Fibroblast of peridontal ligament (primary cell): ENCODE measurements around the gene SLC66A2.
"Not testable (repeated sequence)": the region's sequence is repeated elsewhere in the genome, so short reads cannot be mapped to it uniquely, and the experiment has no call there.

ENCODE experiments used
- DNase-seq: peaks from one replicate; pipeline ENCODE4 v3.0.0-alpha.2; 2010; ENCODE audit errors: extremely low read depth

The SLC66A2 gene

DNA sequence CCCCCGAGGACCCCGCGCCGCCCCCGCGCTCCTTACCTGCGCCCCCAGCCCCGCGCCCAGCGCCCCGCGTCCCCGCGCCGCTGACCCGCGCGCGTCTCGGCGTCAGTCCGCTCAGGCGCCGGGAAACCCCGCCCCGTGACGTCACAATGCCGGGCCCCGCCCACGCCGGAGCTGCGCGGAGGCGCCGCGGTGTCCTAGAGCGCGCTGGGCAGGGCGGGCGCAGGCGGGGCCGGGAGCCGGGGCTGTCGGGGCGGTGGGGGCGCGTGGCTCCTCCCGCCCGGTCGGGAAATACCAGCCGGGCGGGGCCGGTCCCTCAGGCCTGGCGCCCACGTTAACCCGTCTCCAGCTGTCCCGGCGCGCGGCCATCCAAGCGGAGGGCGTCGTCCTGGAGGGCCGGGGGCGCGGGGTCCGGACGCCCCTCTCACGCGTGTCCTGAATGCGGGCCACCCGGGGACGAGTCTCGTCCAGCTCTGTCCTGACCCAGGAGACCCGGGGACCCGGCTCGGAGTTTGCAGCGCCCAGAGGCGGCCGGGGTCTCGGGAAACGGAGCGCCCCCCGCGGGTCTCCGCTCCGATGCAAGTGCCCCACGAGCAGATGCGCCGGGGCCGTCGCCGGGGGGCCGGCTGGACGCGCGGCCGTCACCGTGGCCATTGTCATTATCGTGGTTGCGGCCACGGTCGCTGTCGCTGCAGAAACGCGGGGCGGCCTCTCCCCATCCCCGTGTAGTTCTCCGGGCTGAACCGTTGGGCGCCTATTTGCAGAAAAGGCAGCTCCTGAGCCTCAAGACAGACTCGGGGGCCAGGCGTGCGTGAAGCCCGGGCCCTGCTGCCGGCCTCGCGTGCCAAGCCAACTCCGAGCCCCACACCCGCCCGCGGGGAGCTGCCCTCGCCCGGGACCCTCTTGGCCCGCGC is at the start of gene SLC66A2:
Gene SLC66A2, minus strand, starts transcription at position 109 of the 911 bp plus-strand sequence. CDS start 727 bp downstream, outside the sequence.
- DNase-seq = peak; percentile 73

DNA sequence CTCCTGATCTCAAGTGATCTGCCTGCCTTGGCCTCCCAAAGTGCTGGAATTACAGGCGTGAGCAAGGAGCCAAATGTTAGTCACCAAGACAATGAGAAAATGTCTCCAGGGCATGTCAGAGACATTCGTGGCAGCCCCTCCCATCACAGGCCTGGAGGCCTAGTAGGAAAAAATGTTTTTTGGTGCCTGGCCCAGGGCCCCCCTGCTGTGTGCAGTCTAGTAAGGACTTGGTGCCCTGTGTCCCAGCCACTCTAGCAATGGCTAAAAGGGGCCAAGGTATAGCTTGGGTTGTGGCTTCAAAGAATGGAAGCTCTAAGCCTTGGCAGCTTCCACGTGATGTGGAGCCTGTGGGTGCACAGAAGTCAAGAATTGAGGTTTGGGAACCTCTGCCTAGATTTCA is 49.4 kb upstream of the SLC66A2 start:
- no peak for DNase-seq

DNA sequence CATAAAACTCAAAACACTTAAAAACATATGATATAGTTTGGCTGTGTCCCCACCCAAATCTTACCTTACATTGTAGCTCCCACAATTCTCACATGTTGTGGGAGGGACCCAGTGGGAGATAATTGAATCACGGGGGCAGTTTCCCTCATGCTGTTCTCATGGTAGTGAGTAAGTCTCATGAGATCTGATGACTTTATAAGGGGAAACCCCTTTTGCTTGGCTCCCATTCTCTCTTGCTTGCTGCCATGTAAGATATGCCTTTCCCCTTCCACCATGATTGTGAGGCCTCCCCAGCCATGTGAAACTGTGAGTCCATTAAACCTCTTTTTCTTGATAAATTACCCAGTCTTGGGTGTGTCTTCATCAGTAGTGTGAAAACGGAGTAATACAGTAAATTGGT is 48.2 kb upstream of the SLC66A2 start:
- DNase-seq = not testable (repeated sequence)

DNA sequence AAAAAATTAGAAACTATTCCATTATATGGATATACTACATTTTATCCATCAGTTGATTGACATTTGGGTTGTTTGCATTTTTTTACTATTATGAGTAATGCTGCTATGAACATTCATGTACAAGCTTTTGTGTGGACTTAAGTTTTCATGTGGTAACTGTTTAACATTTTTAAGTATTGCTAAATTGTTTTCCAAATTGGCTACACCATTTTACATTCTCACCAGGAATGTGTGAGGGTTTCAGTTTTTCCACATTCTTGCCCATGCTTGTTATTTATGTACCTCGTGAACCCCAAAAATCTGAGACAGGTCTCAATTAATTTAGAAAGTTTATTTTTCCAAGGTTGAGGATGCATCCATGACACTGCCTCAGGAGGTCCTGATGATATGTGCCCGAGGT is 40.0 kb upstream of the SLC66A2 start:
- DNase-seq = no peak

DNA sequence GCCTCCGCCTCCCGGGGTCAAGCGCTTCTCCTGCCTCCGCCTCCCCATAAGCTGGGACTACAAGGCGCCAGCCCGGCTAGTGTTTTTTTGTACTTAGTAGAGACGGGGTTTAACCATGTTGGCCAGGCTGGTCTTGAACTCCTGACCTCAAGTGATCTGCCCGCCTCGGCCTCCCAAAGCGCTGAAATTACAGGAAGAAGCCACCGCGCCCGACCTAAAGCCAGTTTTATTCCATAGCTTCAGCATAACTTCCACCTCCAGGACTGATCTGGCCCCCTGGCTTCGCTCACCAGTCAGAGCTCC is 37.7 kb upstream of the SLC66A2 start:
- no peak for DNase-seq

DNA sequence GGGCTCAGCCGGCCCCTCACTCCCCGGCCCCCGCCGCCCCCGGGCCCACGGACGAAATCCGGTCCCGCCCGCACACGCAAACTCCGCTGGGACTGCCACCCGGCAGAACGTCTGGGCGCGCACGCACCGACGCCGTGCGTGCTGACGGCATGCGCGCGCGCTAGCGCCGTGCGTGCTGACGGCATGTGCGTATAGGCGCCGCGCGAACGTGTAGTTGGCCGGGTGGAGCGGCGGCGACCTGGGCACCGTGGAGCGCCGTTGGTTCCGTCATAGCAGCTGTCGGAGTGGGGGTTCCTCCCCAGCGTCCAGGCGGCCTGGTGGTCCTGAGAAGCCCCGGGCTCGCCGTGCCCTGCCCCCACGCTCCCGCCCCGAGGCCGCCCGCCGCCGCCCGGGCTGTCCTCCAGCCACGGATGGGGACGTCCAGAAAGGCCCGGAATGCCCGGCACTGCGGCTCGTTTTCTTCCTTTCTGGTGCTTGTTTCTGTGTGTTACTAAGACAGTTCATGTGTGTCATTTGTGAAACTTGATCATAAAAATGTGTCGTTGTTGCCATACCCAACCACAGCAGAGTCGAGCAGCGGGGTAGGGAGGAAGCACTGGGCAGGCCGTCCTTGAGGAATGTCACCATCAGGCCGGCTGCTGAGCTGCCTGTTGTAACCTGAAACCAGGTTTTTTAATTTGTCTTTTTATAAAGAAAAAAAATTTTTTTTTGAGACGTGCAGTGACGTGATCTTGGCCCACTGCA is 37.2 kb upstream of the SLC66A2 start, which contains the start of gene TXNL4A:
Gene TXNL4A, minus strand, starts transcription at position 113 of the 744 bp plus-strand sequence. CDS start 171 bp downstream, outside the sequence.
- DNase-seq = peak; percentile 78

DNA sequence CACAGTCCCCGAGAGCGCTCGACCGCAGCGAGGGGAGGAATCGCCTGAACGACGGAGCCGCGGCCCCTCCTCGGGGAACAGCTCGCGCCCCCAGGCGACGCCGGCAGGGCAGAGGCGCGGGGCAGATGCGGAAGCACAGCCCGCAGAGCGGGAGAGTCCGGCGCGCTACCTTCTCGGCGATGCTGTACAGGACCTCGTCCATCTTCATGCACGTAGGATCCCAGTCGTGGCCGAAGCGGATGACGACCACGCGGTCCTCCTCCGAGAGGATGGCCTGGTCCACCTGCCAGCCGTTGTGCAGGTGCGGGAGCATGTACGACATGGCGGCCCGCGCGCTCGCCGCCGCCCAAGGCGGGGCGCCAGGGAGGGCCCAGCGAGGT is 36.6 kb upstream of the SLC66A2 start:
- DNase-seq = peak; percentile 21

DNA sequence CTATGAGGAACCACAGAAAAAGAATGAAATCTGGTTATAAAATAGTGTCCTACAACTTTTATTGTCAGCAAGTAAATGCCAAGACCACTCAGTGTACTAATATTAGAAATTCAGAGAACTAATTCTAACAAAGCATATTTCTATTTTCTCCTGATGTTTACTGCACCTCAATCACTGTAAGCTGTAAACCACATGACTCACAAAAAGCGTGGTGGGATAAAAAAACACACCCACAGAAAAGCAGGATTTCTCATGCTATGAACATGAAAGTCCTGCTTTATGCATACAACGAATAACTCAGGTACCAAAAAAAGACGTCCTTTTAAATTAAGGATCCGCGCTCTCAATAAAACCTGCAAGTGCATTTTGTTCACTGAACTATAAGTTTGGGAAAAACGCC is 36.1 kb upstream of the SLC66A2 start:
- DNase-seq = peak; percentile 21

DNA sequence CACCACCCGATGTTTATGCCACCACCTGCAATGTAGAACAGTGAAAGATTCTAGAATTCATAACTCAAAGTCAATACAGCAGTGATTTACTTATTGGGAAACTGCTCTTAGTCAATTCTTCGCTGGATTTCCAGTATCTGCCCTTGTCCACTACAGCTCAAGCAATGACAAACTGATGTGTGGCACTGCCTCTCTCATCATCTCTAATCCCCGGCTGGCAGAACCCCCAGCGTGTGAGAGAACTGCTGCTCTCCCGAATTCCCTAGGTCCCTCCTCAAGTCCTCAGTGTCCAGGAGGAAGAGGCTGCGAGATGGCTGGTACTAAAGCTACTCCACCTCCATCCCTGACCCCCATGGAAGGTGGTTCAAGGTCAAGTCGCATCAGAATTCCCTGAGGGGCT is 35.3 kb upstream of the SLC66A2 start:
- DNase-seq = peak; percentile 8

DNA sequence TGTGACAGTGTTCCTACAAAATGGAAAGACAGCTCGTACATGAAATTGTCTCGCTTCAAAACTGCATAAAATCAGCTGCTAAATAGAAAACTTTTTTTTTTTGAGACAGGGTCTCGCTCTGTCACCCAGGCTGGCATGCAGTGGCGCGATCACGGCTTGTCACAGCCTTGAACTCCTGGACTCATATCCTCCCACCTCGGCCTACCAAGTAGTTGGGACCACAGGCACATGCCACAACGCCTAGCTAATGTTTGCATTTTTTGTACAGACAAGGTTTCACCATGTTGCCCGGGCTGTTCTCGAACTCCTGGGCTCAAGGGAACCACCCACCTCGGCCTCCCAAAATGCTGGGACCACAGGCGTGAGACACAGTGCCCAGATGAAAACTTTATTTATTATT is 33.7 kb upstream of the SLC66A2 start:
- DNase-seq = no peak

DNA sequence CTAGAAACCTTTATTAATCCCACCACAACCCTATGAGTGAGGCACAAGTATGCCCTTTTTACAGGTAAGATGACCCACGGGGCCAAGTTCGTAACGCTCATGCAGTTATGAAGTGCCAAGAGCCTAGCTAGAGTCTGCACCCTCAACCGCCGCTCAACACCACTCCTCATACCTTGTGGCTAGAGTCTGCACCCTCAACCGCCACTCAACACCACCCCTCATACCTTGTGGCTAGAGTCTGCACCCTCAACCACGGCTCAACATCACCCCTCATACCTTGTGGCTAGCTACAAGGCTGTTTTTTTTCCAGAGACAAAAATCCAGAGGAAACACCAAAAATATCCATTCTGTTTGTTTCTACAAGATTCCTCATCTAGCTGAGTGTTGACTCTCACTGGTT is 32.3 kb upstream of the SLC66A2 start:
- no peak for DNase-seq

DNA sequence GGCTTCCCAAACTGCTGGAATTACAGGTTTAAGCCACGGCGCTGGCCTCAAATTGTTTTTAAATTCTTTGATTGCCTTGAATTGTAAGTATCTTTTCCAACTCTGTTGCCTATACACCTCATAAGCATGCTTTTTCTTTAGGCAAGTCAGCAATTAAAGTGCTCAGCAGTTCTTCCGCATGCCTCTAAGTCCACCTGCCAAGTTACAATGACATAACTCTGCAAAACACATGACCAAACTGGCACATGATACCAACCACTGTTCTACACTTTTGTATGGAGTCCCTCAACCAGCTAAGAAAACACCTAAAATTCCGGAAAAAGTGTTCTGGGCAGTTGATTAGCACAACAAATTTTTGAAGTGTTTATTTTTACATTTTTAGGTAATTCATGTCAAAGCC is 31.8 kb upstream of the SLC66A2 start:
- DNase-seq = no peak

DNA sequence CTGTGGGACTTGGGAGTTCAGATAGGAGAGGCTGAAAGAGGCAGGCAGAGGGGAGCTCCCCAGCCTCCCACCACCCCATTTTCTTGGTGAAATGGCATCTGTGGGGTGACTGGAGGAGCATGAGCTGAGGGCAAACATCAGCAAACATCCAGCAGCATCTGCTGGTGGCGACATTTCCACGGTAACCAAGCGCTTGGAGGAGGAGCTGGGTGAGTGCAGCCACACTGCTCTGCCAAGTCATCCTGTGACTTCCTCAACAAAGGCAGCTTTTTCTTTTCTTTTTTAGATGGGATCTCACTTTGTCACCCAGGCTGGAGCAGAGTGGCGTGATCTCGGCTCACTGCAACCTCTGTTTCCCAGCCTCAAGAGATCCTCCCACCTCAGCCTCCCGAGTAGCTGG is 31.3 kb upstream of the SLC66A2 start:
- DNase-seq = peak; percentile 26

DNA sequence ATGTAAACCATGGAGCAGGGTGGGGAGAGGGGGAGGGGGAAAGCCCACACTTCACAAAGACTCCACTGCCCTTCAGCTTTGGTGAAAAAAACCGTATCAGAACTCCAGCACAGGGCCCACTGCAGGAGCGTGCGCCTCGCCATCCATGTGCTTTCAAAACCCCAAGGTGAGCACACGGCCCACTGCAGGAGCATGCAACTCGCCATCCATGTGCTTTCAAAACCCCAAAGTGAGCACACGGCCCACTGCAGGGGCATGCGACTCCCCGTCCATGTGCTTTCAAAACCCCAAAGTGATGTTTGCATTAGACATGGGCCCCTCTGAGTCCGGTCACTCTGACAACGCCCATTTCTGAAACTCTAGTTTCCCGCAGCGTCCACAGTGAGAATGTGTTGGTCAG is 29.1 kb upstream of the SLC66A2 start:
- no peak for DNase-seq

DNA sequence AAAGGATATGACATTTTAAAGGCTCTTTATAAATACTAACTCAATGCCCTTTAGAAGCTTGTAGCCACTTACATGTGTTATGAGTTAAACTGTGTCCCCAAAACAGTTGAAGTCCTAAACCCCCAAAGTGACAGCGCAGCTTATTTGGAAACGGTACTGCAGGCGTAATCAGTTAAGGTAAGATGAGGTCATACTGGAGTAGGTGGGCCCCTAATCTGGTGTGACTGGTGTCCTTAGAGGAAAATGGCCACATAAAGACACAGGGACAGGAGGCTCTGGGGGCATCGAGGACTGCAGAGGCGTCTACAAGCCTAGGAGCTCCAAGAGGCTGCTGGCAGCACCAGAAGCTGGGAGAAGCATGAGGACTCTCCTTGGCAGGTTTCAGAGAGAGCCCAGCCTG is 28.4 kb upstream of the SLC66A2 start:
- no peak for DNase-seq

DNA sequence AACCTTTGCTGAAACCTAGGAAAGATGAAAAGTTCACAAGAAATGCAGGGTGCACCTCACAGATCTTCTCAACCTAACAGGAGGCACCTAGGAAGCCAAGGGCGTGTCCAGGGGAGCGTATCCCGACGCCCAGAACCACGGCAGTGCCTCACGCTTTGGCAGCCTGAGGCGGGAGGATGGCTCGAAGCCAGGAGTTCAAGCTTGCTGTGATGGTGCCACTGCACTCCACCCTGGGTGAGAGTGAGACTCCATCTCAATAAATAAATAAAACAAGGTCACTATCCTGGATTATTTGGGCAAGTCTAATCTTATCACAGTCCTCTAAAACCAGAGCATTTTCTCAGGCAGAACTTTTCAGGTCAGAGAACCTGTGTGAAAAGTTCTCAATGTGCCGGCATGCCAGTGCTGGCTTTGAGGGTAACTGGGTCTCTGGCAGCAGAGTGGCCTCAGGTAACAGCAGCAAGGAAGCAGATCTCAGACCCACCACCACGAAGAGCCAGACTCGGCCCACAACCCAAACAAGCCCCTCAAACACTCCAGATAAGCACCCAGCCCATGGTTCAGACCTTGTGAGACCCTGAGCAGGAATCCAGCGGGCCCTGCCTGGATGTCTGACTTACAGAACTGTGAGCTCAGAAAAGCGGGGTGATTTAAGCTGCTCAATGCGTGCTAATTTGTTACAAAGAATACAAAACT is 24.7 kb upstream of the SLC66A2 start:
- DNase-seq = no peak

DNA sequence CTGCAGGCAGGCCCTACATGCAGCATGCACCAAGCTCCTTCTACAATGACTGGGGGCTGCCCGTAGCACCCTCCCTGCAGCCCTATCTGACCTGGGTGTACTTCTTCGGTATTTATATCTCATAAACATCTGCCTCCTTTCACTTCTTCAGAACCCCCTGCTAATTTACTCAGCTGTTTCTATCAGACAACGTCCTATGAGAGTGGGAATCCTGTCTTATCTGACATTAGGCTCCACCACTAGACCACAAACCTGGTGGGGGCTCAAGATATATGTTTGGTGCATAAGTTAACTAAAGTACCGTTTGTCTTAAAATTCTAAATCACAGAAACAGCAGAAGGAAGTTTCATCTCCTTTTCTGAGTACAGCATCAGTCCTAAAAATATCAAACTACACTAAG is 23.6 kb upstream of the SLC66A2 start:
- no peak for DNase-seq

DNA sequence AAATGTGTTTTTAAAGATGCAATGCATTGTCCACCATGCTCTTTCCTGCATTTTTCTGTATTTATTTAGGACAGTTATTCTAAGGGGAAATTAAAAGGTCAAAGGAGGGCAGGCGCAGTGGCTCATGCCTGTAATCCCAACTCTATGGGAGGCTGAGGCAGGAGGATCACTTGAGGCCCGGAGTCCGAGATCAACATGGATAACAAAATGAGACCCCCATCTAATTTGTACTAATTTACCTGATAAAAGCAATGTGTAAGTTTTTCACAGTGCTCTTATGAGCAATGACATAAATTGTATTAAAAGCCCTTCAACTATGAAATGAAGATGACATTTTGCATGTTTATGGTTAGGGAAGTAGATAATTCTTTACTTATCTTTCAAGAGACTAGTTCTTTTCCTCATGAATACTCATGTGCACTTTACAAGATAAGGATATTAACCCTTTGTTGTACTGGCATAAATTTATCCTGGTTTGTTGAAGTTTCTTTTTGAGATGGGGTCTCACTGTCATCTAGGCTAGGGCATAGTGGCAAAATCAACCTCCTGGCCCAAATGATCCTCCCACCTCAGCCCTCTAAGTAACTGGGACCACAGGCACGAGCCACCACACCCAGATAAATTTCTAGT is 22.7 kb upstream of the SLC66A2 start:
- no peak for DNase-seq

DNA sequence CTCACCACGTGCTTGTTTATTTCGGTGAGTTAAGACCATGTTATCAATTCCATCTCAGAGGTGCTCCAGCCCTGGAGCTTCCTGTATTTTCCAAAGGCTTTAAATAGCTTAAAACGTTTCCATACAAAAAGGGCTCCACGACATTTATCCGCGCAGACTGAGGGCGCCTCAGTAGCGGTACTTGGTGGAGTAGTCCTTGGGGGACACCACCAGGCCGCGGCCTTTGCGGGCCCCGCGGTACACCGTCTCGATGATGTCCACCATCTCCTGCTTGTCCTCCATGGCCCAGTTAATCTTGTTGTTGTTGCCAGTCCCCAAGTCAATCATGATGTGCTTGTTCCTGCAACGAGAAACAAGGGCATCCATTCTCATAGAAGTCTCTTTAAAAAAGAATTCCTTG is 22.1 kb upstream of the SLC66A2 start:
- no peak for DNase-seq

DNA sequence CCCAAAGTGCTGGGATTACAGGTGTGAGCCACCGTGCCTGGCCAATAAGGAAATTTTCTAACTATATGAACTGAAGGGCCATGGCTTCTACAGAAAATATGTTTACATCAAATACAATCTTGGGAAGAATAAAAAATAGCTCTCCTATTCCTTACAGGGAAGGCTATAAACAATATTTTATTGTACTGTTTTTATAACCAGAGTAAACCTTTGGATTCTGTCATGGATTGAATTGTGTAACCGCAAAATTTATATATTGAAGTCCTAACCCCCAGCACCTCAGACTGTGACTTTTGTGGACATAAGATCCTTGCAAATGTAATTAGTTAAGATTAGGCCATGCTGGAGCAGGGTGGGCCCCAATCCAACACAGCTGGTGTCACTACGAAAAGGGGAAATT is 21.3 kb upstream of the SLC66A2 start:
- DNase-seq = no peak

DNA sequence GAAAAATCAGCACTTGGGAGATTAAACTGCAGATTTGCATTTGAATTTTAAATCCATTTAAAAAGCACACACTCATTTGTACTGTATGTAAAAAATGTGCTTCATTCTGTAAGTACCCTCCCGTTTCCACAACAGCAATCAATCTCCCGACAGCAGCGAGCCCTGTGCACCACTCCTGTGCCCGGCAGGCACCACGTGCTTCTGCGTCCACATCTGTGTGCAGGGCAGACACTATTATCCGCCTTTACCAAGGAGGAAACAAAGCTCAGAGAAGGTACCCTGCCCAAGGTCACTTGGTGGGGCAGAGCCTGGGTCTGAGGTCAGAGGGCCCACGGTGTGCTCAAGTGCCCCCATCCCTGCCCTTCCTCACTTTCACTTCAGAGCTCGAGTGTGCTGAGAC is 20.5 kb upstream of the SLC66A2 start:
- no peak for DNase-seq
